Measurements from ENCODE around the gene KLRC4. TPM values are rescaled to one million over a fixed set of nuclear protein-coding genes. Genes with fewer than 3 reads are reported as not detected.

KLRC4 gene
- total RNA-seq, 1 donor from 2014 or later = 0.85 TPM

Other genes starting within 250 kb of the KLRC4 start
- 33.1 TPM for gene OLR1, start 237.6 kb downstream of the KLRC4 start, total RNA-seq
- 0.45 TPM for gene TMEM52B, start 230.7 kb downstream of the KLRC4 start, total RNA-seq
- gene GABARAPL1, start 196.9 kb downstream of the KLRC4 start, total RNA-seq = 167 TPM
- 4.8 TPM for gene KLRD1, start 101.9 kb downstream of the KLRC4 start, total RNA-seq
- gene KLRK1, start 19.7 kb downstream of the KLRC4 start, total RNA-seq = 3.1 TPM
- not detected for gene KLRC3, start 10.8 kb upstream of the KLRC4 start, total RNA-seq
- gene KLRC2, start 26.3 kb upstream of the KLRC4 start, total RNA-seq = 0.67 TPM
- not detected for gene KLRC1, start 43.6 kb upstream of the KLRC4 start, total RNA-seq
- gene EIF2S3B, start 96.1 kb upstream of the KLRC4 start, total RNA-seq = 0.62 TPM
- gene MAGOHB, start 203.9 kb upstream of the KLRC4 start, total RNA-seq = 20.6 TPM

Measured in sciatic nerve (tissue), 1 donor.